Measurements from ENCODE around the gene METTL22.

- peak; percentile 15 for TF ChIP-seq POLR2AphosphoS5 (IDR thresholded peaks at IDR 0.05)
- TF ChIP-seq CTCF (IDR thresholded peaks at IDR 0.05; ENCODE audit: poor library complexity, severe bottlenecking), result no peak
These were observed 46.6 kb downstream of the METTL22 start for GRCh38 chr16:8668113-8668512.
